Activated CD8-positive, alpha-beta memory T cell treated with anti-CD3 and anti-CD28 coated beads for 1 hour (primary cell): ENCODE measurements around the gene ATF6B.

Source experiments
- DNase-seq, 2 donors: peaks; one replicate each; pipeline ENCODE4 v3.0.0-alpha.2; 2020; ENCODE audit warnings: low read depth in 1 of 2; ENCODE audit errors: extremely low read depth in 1 of 2

ATF6B gene

DNA sequence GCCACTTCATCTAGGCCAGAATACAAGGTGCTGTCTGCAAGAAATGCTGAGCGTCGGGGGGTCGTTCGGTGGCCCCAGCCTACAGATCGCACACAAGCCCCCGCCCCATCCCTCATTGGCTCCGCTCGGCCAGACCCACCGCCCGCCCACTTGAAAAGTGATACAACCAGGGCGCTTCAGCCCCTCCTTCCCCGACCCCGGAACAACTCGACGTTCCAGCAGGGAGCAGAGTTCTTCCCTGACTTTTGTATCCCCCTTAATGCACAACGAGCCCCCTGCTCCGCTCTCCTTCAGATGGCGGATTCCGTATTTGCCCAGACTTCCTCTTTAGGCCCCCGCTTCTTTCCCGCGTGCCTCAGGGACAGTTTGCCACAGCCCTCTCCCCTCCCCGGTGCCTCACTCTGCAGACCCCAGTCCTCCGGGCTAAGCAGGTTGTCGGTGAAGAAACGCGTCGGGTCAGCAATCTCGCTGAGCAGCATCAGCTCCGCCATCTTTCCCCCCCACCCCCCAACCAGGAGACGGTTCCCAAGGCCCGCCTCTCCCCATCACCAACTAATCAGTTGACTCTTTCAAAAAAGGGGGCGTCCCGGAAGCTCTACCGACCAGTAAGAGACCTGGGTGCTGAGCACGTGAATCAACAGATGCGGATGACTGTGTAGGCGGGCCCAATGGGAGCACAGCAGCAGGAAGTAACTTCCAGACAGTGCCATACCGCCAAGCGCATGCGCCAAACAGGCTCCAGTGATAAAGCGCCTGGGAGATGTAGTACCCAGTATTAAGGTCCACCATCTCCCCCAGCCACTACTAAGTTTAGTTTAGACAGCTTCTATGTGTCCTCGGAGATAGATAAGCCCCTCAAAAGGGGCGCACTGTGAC is at the start of gene ATF6B:
Gene ATF6B (minus strand): TSS at position 530 of the 876 bp plus-strand sequence. CDS start 39 bp downstream, at position 491.
- DNase-seq = peak; percentile 88 to 94

DNA sequence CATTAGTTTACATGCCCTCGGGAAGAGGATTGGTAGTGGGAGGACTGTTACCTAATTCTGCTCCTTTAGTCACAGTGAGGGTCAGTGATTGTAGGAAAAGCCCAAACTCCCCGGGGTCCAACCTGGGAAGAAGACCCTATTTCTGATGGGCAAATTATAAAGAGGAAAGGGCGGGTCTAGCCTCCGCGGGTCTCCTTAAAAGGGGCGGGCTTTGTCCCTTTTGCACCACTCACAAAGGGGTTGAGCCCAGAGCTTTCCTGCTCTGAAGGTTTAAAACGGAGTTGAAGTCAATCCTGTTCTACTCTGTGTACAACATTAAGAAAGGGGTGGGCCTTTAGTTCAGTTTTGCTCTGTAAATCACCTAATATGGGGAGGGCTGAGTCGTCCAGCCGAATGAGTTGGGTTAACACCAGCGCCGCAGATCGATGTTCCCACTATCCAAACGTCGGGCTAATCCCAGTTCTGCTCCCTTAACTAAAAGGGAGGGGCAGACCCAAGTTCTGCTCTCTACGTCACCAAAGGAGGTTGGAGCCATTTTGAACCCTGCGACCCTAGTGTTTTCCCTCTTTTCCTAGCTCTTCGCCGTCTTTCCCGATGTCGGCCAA is 49.2 kb upstream of the ATF6B start:
- DNase-seq = no peak

- DNase-seq = no peak
Measured at GRCh38 chr6:32176476-32177182, 48.6 kb upstream of the ATF6B start.

DNA sequence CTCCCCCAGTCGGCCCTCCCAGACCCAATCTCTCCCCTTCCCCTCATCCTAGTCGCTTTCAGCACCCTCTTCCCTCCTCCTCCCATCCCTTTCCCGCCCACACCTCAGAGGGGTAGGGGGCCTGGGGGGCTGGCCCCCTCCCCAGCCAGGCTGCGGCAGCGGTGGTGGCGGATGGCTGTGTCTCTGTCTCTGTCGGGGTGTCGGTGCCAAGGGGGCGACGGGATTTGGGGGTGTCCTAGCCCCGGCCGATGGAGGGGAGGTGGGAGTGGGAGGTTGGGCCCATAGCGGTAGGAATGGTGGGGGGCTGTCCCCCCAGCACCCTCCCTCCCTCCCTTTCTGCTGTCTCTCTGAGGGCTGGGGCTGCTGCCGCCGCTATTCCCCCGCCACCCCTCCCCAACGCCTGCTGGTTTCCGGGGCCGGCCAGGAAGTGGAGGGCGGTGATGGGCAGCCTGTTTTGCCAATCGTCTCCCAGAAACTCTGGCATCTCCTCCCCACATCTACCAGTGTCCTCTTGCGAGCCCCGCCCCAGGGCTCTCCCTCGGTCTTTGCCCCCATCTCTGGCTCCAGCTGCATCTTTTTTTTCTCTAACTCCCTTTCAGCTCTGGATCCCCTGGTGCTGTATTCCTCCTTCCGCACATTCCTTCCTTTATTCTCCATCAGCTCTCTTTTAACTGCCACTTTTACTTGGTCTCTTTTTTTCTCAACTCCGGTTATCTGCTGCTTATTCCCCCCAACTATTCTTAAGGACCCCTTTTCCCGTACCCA is 47.8 kb upstream of the ATF6B start, which contains the start of gene AGPAT1:
Gene AGPAT1 (minus strand): TSS at position 374 of the 765 bp plus-strand sequence. CDS start 4,588 bp downstream, outside the sequence.
- DNase-seq = peak; percentile 93 to 94

GRCh38 chr6:32175322-32175710 is 47.3 kb upstream of the ATF6B start:
- no peak for DNase-seq

GRCh38 chr6:32174416-32174815 is 46.4 kb upstream of the ATF6B start:
- no peak for DNase-seq

DNA sequence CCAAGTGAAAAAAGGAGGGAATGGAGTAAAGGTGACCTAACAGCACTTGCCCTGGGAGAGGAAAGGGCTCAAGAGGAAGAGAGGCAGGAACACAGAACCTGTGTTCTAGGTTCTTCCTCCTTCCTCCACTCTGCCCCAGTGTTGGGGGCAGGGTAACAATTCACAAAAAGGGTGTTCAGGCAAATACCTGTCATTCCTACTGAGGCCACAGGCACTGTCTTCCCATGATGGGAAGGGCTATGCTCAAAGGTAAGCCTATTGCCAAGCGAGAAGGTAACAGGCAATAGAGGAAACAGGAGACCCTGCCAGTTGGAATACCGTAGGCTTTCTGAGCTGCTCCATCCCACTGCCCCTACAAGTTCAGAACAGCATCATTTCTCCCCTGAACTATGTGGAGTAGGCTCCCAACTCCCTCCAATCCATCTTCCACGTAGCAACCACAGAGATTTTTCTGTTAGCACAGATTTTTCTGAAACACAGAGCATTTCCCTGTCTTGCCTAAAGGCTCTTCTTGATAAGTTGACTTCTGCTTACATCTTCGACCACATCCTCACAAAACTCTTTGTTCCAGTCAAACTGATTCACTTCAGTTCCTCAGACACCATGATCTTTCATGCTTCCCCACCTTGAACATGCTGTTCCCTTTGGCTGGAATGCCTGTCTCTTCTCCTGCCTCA is 45.1 kb upstream of the ATF6B start:
- DNase-seq = no peak

GRCh38 chr6:32171234-32171633 is 43.2 kb upstream of the ATF6B start:
- DNase-seq = no peak

GRCh38 chr6:32170294-32170693 is 42.2 kb upstream of the ATF6B start:
- DNase-seq = no peak

- DNase-seq = no peak
Measured at GRCh38 chr6:32168807-32169591, 41.0 kb upstream of the ATF6B start.

- DNase-seq = no peak
Measured at GRCh38 chr6:32168350-32168749, 40.3 kb upstream of the ATF6B start.

DNA sequence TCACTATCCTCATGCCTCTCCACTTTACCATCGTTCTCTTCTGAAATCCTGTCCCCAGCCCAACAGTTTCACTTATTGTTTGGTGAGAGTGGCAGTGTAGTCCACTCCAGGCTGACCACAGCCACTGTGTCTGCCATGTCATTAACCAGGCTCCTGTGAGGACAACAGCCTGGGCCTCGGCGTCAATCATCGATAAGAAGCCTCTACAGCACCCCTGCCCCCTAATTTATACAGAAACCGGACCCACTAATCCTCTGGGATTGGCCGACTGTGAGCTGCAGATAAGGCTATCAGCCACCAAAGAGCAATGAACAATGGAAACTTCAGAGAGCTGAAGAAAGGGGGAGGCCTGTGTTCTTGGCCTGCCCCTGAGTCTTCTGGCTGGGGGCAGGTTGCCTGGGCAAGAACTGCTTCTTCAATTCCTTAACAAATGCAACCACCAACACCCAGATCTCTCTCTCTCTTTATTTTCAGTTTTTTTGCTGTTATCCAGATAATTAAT is 39.8 kb upstream of the ATF6B start:
- DNase-seq = no peak

- no peak for DNase-seq
Measured at GRCh38 chr6:32167154-32167760, 39.2 kb upstream of the ATF6B start.

GRCh38 chr6:32166411-32167061 is 38.5 kb upstream of the ATF6B start:
- no peak for DNase-seq

DNA sequence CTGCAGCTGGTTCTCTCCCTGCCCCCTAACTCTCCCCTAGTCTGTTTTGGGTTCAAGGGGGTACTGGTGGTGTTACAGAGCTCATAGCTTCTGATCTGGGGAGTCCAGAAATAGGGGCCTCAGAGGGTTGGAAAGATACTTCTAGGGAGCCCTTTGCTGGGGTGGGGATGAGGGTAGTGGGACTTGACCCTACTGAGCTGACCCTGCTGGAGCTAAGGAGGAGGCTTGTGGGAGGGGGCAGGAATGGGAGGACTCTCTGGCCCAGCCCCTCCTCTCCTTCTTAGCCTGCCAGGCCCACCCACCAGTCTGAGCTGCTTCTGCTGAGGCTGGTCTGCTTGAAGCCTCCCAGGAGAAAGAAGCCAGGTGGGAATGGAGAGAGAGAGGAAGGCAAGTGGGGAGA is 36.2 kb upstream of the ATF6B start, which contains the start of gene EGFL8:
Gene EGFL8 (plus strand): TSS at position 301 of the 400 bp plus-strand sequence. CDS start 1,571 bp downstream, outside the sequence.
- no peak for DNase-seq

- DNase-seq = no peak
Measured at GRCh38 chr6:32163559-32164258, 35.7 kb upstream of the ATF6B start.

GRCh38 chr6:32158052-32158451 is 30.0 kb upstream of the ATF6B start:
- no peak for DNase-seq

GRCh38 chr6:32156891-32157290 is 28.8 kb upstream of the ATF6B start:
- no peak for DNase-seq
